Vagina (tissue), 2 donors: ENCODE measurements around the gene RASSF8.

ENCODE experiments used
- POLR2A ChIP-seq, 2 donors: fragments of 450-650 bp; IDR thresholded peaks; one replicate each; pipeline ENCODE4 v1.6.1; 2017; ENCODE audit warnings: antibody characterized with exemption in 2 of 2, mild to moderate bottlenecking in 2 of 2, moderate library complexity in 2 of 2
- POLR2AphosphoS5 ChIP-seq, 2 donors: sonication (generic); formaldehyde crosslinking; IDR thresholded peaks; one replicate each; pipeline ENCODE4 v1.9.0; 2017; ENCODE audit warnings: antibody characterized with exemption in 2 of 2, mild to moderate bottlenecking in 2 of 2, low read depth in 1 of 2; ENCODE audit not compliant: insufficient read depth in 1 of 2
- TF ChIP-seq, protein P1 (sequence below), 3 experiments: fragments of 450-650 bp in 2 of 3; fragments of 200-600 bp in 1 of 3; sonication (generic) in 1 of 3; IDR thresholded peaks; one replicate each; pipeline ENCODE4 v1.5.1; 2017 to 2019; ENCODE audit warnings: antibody characterized with exemption in 3 of 3, mild to moderate bottlenecking in 2 of 3, moderate library complexity in 2 of 3

DNA sequence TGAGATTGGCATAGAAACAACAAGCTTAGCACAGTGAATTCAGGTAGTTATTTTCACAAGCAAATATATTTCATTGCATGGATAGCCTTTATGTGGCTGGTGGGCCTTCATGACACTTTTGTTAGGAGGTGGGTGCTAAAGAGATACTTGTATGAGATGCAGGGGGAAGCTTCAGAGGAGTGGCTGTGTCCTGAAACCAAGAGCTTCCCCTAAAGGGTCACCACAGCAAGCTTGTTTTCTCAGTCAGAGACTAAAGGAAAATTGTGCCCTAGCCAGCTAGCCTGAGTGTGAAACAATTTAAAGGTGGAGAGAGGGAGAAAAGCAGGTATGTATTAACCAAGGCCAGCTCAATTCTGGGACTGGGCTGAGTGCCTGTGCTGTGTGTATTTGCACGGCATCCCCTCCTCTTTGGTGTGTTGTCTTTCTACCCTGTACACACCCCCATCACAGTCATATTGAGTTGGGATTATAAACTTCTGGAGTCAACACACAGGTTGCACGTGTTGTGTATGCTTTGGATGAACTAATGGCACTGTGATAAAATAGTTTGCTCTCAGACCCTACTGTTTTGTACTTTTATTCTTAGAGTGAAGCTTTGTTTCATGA lies 79.2 kb downstream of the RASSF8 start:
- TF ChIP-seq, protein P1, sequence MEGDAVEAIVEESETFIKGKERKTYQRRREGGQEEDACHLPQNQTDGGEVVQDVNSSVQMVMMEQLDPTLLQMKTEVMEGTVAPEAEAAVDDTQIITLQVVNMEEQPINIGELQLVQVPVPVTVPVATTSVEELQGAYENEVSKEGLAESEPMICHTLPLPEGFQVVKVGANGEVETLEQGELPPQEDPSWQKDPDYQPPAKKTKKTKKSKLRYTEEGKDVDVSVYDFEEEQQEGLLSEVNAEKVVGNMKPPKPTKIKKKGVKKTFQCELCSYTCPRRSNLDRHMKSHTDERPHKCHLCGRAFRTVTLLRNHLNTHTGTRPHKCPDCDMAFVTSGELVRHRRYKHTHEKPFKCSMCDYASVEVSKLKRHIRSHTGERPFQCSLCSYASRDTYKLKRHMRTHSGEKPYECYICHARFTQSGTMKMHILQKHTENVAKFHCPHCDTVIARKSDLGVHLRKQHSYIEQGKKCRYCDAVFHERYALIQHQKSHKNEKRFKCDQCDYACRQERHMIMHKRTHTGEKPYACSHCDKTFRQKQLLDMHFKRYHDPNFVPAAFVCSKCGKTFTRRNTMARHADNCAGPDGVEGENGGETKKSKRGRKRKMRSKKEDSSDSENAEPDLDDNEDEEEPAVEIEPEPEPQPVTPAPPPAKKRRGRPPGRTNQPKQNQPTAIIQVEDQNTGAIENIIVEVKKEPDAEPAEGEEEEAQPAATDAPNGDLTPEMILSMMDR (IDR thresholded peaks at IDR 0.05) = no peak
- TF ChIP-seq POLR2A (IDR thresholded peaks at IDR 0.05) (no peak), POLR2AphosphoS5 (IDR thresholded peaks at IDR 0.05; ENCODE audit: insufficient read depth in 1 of 2, low read depth in 1 of 2) (no peak)
